Hematopoietic multipotent progenitor cell treated with erythropoietin and hydrocortisone succinate and interleukin-3 and kit ligand, for 6 days (in vitro differentiated cells): ENCODE measurements around the gene SCN5A.

Source experiments
- DNase-seq: peaks from one replicate; pipeline ENCODE4 v3.0.0-alpha.2; 2015

The SCN5A gene

GRCh38 chr3:38598791-38599190, 50.7 kb downstream of the SCN5A start:
- DNase-seq = no peak

DNA sequence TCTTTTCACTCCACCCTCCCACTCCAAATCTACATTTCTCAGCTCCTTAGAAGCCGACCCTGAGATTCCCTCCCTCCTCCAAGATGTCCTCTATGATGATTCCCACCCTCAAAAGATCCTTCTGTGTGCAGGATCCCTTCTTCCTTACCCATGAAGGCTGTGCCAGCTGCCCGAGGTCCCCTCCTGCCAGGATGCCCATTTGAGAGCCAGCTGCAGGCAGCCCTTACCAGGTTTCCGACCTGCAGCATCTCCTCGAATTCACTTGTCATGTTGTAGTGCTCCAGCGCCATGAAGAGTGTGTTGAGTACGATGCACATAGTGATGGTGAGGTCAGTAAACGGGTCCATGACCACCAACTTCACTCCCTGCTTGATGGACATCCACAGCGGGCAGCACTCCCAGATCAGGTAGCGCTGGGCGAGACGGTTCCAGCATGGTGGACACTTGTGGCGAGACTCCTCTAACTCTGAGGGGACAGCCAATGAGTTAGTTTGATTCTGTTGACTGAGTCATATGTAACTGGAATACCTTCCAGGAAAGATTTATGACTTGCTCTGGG, 51.9 kb downstream of the SCN5A start:
- no peak for DNase-seq

- DNase-seq = no peak
These were observed 54.1 kb downstream of the SCN5A start for GRCh38 chr3:38595393-38595792.

DNA sequence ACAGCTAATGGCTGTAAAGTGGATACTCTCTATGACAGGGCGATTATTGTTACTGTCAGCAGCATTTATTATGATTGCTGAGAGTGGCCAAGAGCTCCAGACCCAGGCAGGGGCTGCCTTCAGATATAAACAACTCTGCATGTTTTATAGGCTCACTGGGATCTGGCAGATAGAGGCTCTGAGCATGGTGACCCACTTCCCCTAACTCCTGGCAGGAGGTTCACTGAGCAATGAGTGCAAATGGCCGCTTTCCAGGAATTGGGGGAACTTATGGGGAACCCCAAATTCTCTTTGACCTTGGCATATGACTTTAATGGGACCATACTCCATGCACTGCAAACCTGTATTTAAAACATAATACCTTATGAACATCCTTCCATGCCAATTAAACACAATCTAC, 59.0 kb downstream of the SCN5A start:
- no peak for DNase-seq

- DNase-seq = no peak
These were observed 60.2 kb downstream of the SCN5A start for GRCh38 chr3:38588995-38589937.

GRCh38 chr3:38588371-38588971, 61.0 kb downstream of the SCN5A start:
- no peak for DNase-seq

DNA sequence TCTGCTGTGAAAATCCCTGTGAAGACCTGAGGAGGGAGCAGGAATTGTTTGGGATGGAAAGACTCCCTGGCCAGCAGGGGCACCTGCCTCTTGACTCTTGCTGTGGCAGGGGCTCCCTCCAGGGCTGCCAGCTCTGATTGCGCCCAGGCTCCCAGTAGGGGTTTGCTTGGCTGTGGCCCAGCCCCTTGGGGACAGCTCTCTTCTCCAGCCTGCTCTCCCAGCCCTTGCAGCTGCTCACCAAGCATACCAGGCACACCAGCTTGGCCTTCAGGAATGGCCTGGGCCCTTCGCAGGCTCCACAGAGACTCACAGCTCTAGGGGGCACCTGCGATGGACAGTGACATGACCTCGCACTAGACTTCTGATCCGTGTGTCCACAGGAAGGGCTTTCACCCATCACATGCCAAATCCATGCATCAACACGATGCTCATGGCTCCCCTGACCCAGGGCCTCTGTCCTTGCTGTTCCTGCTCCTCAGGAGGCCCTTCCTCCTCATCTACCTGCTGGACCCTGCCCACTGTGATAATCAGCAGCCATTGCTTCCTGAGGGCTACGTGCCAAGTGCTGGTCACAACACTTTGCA, 61.8 kb downstream of the SCN5A start:
- DNase-seq = no peak

GRCh38 chr3:38586546-38587520, 62.7 kb downstream of the SCN5A start:
- no peak for DNase-seq

- no peak for DNase-seq
These were observed 63.6 kb downstream of the SCN5A start for GRCh38 chr3:38585791-38586420.

GRCh38 chr3:38583688-38584087, 65.8 kb downstream of the SCN5A start:
- DNase-seq = no peak

DNA sequence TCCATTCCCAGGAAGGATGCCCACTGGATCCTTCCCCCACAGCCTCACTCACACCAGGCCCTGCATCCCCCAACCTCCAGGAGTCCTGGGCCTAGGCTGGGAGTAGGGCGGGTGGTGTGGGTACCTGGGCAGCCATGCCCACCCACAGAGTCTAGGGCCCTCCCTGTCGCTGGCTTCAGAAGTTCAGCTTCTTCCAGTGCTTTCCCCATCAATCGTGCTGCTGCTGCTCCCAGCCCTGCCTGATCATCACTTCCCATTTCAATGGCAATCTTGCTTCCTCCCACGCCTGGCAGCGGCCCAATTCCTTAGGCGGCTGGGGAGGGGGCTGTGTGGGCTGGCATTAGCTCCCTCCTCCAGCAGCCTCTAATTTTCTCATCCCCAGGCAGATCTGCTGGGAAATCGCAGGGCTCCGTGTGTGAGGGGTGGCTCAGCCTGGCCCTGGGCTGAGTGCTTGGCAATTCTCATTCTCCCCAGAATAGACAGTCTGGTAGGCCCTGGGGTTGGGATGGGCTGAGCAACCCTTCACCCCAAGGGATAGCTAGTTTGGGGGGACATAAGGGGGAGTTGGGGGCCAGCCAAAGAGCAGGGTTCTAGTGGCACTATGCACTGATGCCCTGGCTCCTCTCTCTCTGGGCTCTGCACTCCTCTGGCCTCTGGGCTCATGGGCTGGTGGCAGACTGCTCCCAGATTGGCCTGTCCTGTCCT, 66.4 kb downstream of the SCN5A start:
- DNase-seq = no peak

DNA sequence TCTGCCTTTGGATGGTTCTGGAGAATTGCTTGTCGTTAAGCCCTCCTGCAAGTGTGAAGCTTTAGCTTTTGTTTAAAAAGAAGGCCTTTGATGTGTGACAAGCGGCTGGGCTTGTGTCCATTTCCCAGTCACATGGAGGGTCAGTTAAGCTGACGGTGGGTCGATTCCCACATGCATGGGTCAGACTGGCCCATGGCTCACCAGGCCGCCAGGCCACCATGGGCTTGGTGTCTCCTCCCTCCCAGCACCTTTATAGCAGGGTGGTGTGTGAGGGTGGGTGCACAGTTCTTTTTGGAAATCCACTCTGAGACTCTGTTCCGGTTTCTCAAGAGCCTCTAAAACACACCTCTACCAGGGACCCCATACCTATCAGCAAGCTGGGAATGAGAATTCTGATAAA, 67.2 kb downstream of the SCN5A start:
- DNase-seq = no peak

GRCh38 chr3:38581774-38582173, 67.7 kb downstream of the SCN5A start:
- DNase-seq = no peak

- no peak for DNase-seq
These were observed 68.8 kb downstream of the SCN5A start for GRCh38 chr3:38580450-38581382.

- DNase-seq = no peak
These were observed 69.7 kb downstream of the SCN5A start for GRCh38 chr3:38579551-38580449.

- DNase-seq = no peak
These were observed 70.3 kb downstream of the SCN5A start for GRCh38 chr3:38579141-38579540.

GRCh38 chr3:38578551-38578950, 70.9 kb downstream of the SCN5A start:
- DNase-seq = no peak

- no peak for DNase-seq
These were observed 71.4 kb downstream of the SCN5A start for GRCh38 chr3:38578081-38578475.
